ENCODE results near the gene PDLIM3.

DNA sequence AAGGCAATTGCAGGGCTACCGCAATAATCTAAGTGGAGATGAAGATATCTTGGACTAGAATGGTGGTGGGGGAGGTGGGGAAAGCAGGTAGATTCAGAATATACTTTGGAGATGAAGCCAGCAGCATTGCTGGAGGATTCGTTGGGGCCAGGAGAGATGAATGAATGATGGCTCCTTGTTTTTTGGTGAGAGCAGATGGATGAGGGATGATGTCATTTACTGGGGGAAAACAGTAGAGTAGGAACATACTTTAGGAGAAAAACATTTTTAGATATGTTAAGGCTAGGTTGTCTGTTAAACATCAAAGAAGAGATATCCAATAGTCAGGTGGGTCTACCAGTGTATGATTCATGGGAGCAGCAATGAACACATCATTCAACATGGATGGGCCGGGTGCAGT lies 69.6 kb downstream of the PDLIM3 start:
- TF ChIP-seq CTCF (IDR thresholded peaks at IDR 0.05; ENCODE audit: insufficient read depth, low read length, poor library complexity, severe bottlenecking) (no peak), EZH2phosphoT487 (conservative IDR thresholded peaks at IDR 0.05; ENCODE audit: low read length) (no peak)
